Measurements from ENCODE around the gene ALDH3A2.

ALDH3A2 gene

GRCh38 chr17:19705201-19705600 lies 56.6 kb downstream of the ALDH3A2 start:
- no peak overlapping the region for H3K9ac ChIP-seq (ENCODE audit: low read depth in 1 of 2, low read length in 2 of 2)
- no peak overlapping the region for H3K4me3 ChIP-seq (ENCODE audit: low read length in 2 of 2)
- no peaks in the 10 kb centered on the region for H3K9me3 ChIP-seq (ENCODE audit: control insufficient read depth in 2 of 2, low read length in 2 of 2)
- H3K27ac ChIP-seq (ENCODE audit: low read depth in 2 of 2, low read length in 2 of 2): no peak overlapping the region
- H3K4me1 ChIP-seq (ENCODE audit: control insufficient read depth in 2 of 2, insufficient read depth in 2 of 2, low read length in 2 of 2): no peaks in the 10 kb centered on the region
- H3K36me3 ChIP-seq (ENCODE audit: control insufficient read depth in 2 of 2, insufficient read depth in 2 of 2, low read length in 2 of 2): no peaks in the 10 kb centered on the region
- H3K27me3 ChIP-seq (ENCODE audit: control insufficient read depth in 2 of 2, insufficient read depth in 2 of 2, low read length in 2 of 2): no peaks in the 10 kb centered on the region

- H3K9me3 ChIP-seq (ENCODE audit: control insufficient read depth in 2 of 2, low read length in 2 of 2): no peaks in the 10 kb centered on the region
- no peaks in the 10 kb centered on the region for H3K27me3 ChIP-seq (ENCODE audit: control insufficient read depth in 2 of 2, insufficient read depth in 2 of 2, low read length in 2 of 2)
- H3K36me3 ChIP-seq (ENCODE audit: control insufficient read depth in 2 of 2, insufficient read depth in 2 of 2, low read length in 2 of 2): no peaks in the 10 kb centered on the region
- H3K27ac ChIP-seq (ENCODE audit: low read depth in 2 of 2, low read length in 2 of 2): no peak overlapping the region
- H3K4me1 ChIP-seq (ENCODE audit: control insufficient read depth in 2 of 2, insufficient read depth in 2 of 2, low read length in 2 of 2): no peaks in the 10 kb centered on the region
- no peak overlapping the region for H3K4me3 ChIP-seq (ENCODE audit: low read length in 2 of 2)
- H3K9ac ChIP-seq (ENCODE audit: low read depth in 1 of 2, low read length in 2 of 2): no peak overlapping the region
Measured at GRCh38 chr17:19705771-19706770, 57.5 kb downstream of the ALDH3A2 start.

GRCh38 chr17:19706791-19707727 lies 58.5 kb downstream of the ALDH3A2 start:
- H3K9me3 ChIP-seq (ENCODE audit: control insufficient read depth in 2 of 2, low read length in 2 of 2): no peaks in the 10 kb centered on the region
- no peaks in the 10 kb centered on the region for H3K4me1 ChIP-seq (ENCODE audit: control insufficient read depth in 2 of 2, insufficient read depth in 2 of 2, low read length in 2 of 2)
- no peak overlapping the region for H3K9ac ChIP-seq (ENCODE audit: low read depth in 1 of 2, low read length in 2 of 2)
- H3K27ac ChIP-seq (ENCODE audit: low read depth in 2 of 2, low read length in 2 of 2): no peak overlapping the region
- H3K4me3 ChIP-seq (ENCODE audit: low read length in 2 of 2): no peak overlapping the region
- H3K36me3 ChIP-seq (ENCODE audit: control insufficient read depth in 2 of 2, insufficient read depth in 2 of 2, low read length in 2 of 2): no peaks in the 10 kb centered on the region
- H3K27me3 ChIP-seq (ENCODE audit: control insufficient read depth in 2 of 2, insufficient read depth in 2 of 2, low read length in 2 of 2): no peaks in the 10 kb centered on the region

- Histone ChIP-seq H3K4me1 (ENCODE audit: control insufficient read depth in 2 of 2, insufficient read depth in 2 of 2, low read length in 2 of 2) (no peaks in the 10 kb centered on the region), H3K9me3 (ENCODE audit: control insufficient read depth in 2 of 2, low read length in 2 of 2) (no peaks in the 10 kb centered on the region), H3K27me3 (ENCODE audit: control insufficient read depth in 2 of 2, insufficient read depth in 2 of 2, low read length in 2 of 2) (no peaks in the 10 kb centered on the region), H3K9ac (ENCODE audit: low read depth in 1 of 2, low read length in 2 of 2) (no peak overlapping the region), H3K27ac (ENCODE audit: low read depth in 2 of 2, low read length in 2 of 2) (no peak overlapping the region), H3K4me3 (ENCODE audit: low read length in 2 of 2) (no peak overlapping the region), H3K36me3 (ENCODE audit: control insufficient read depth in 2 of 2, insufficient read depth in 2 of 2, low read length in 2 of 2) (no peaks in the 10 kb centered on the region)
Measured at GRCh38 chr17:19707728-19708221, 59.2 kb downstream of the ALDH3A2 start.

GRCh38 chr17:19708431-19709175 lies 60.1 kb downstream of the ALDH3A2 start:
- H3K36me3 ChIP-seq (ENCODE audit: control insufficient read depth in 2 of 2, insufficient read depth in 2 of 2, low read length in 2 of 2): no peaks in the 10 kb centered on the region
- no peak overlapping the region for H3K9ac ChIP-seq (ENCODE audit: low read depth in 1 of 2, low read length in 2 of 2)

GRCh38 chr17:19709841-19710240 lies 61.3 kb downstream of the ALDH3A2 start:
- no peaks in the 10 kb centered on the region for H3K27me3 ChIP-seq (ENCODE audit: control insufficient read depth in 2 of 2, insufficient read depth in 2 of 2, low read length in 2 of 2)
- H3K9me3 ChIP-seq (ENCODE audit: control insufficient read depth in 2 of 2, low read length in 2 of 2): no peaks in the 10 kb centered on the region
- H3K4me3 ChIP-seq (ENCODE audit: low read length in 2 of 2): no peak overlapping the region
- no peaks in the 10 kb centered on the region for H3K4me1 ChIP-seq (ENCODE audit: control insufficient read depth in 2 of 2, insufficient read depth in 2 of 2, low read length in 2 of 2)
- H3K27ac ChIP-seq (ENCODE audit: low read depth in 2 of 2, low read length in 2 of 2): no peak overlapping the region
- H3K9ac ChIP-seq (ENCODE audit: low read depth in 1 of 2, low read length in 2 of 2): no peak overlapping the region
- H3K36me3 ChIP-seq (ENCODE audit: control insufficient read depth in 2 of 2, insufficient read depth in 2 of 2, low read length in 2 of 2): no peaks in the 10 kb centered on the region

More at GRCh38 chr17:19708431-19709175, 60.1 kb downstream of the ALDH3A2 start:
- Histone ChIP-seq H3K9me3 (ENCODE audit: control insufficient read depth in 2 of 2, low read length in 2 of 2) (no peaks in the 10 kb centered on the region), H3K4me3 (ENCODE audit: low read length in 2 of 2) (no peak overlapping the region), H3K4me1 (ENCODE audit: control insufficient read depth in 2 of 2, insufficient read depth in 2 of 2, low read length in 2 of 2) (no peaks in the 10 kb centered on the region), H3K27me3 (ENCODE audit: control insufficient read depth in 2 of 2, insufficient read depth in 2 of 2, low read length in 2 of 2) (no peaks in the 10 kb centered on the region), H3K27ac (ENCODE audit: low read depth in 2 of 2, low read length in 2 of 2) (no peak overlapping the region)

- no peaks in the 10 kb centered on the region for H3K27me3 ChIP-seq (ENCODE audit: control insufficient read depth in 2 of 2, insufficient read depth in 2 of 2, low read length in 2 of 2)
- H3K9me3 ChIP-seq (ENCODE audit: control insufficient read depth in 2 of 2, low read length in 2 of 2): no peaks in the 10 kb centered on the region
- H3K27ac ChIP-seq (ENCODE audit: low read depth in 2 of 2, low read length in 2 of 2): no peak overlapping the region
- H3K4me3 ChIP-seq (ENCODE audit: low read length in 2 of 2): no peak overlapping the region
- H3K4me1 ChIP-seq (ENCODE audit: control insufficient read depth in 2 of 2, insufficient read depth in 2 of 2, low read length in 2 of 2): peaks cover 0 to 2% of the 10 kb centered on the region in 2 donors
- H3K36me3 ChIP-seq (ENCODE audit: control insufficient read depth in 2 of 2, insufficient read depth in 2 of 2, low read length in 2 of 2): no peaks in the 10 kb centered on the region
- H3K9ac ChIP-seq (ENCODE audit: low read depth in 1 of 2, low read length in 2 of 2): no peak overlapping the region
Measured at GRCh38 chr17:19712436-19713004, 64.0 kb downstream of the ALDH3A2 start.

- H3K9me3 ChIP-seq (ENCODE audit: control insufficient read depth in 2 of 2, low read length in 2 of 2): no peaks in the 10 kb centered on the region
- no peaks in the 10 kb centered on the region for H3K27me3 ChIP-seq (ENCODE audit: control insufficient read depth in 2 of 2, insufficient read depth in 2 of 2, low read length in 2 of 2)
- no peak overlapping the region for H3K27ac ChIP-seq (ENCODE audit: low read depth in 2 of 2, low read length in 2 of 2)
- H3K36me3 ChIP-seq (ENCODE audit: control insufficient read depth in 2 of 2, insufficient read depth in 2 of 2, low read length in 2 of 2): no peaks in the 10 kb centered on the region
- no peak overlapping the region for H3K9ac ChIP-seq (ENCODE audit: low read depth in 1 of 2, low read length in 2 of 2)
- H3K4me3 ChIP-seq (ENCODE audit: low read length in 2 of 2): no peak overlapping the region
- peaks cover 3 to 5% of the 10 kb centered on the region in 2 donors for H3K4me1 ChIP-seq (ENCODE audit: control insufficient read depth in 2 of 2, insufficient read depth in 2 of 2, low read length in 2 of 2)
Measured at GRCh38 chr17:19713462-19713861, 64.9 kb downstream of the ALDH3A2 start.

- no peaks in the 10 kb centered on the region for H3K27me3 ChIP-seq (ENCODE audit: control insufficient read depth in 2 of 2, insufficient read depth in 2 of 2, low read length in 2 of 2)
- no peaks in the 10 kb centered on the region for H3K36me3 ChIP-seq (ENCODE audit: control insufficient read depth in 2 of 2, insufficient read depth in 2 of 2, low read length in 2 of 2)
Measured at GRCh38 chr17:19713901-19714361, 65.4 kb downstream of the ALDH3A2 start.

More at GRCh38 chr17:19713901-19714361, 65.4 kb downstream of the ALDH3A2 start:
- no peaks in the 10 kb centered on the region for H3K9me3 ChIP-seq (ENCODE audit: control insufficient read depth in 2 of 2, low read length in 2 of 2)
- no peak overlapping the region for H3K9ac ChIP-seq (ENCODE audit: low read depth in 1 of 2, low read length in 2 of 2)
- H3K4me1 ChIP-seq (ENCODE audit: control insufficient read depth in 2 of 2, insufficient read depth in 2 of 2, low read length in 2 of 2): peaks cover 3 to 8% of the 10 kb centered on the region in 2 donors
- H3K27ac ChIP-seq (ENCODE audit: low read depth in 2 of 2, low read length in 2 of 2): no peak overlapping the region
- no peak overlapping the region for H3K4me3 ChIP-seq (ENCODE audit: low read length in 2 of 2)

Data from mucosa of rectum (tissue), 2 donors.